Peyer's patch (tissue), 4 donors: ENCODE measurements around the gene SWAP70.

Source experiments
- POLR2A ChIP-seq, 2 donors: fragments of 450-650 bp; IDR thresholded peaks; one replicate each; pipeline ENCODE4 v1.5.1; 2017; ENCODE audit warnings: antibody characterized with exemption in 2 of 2, mild to moderate bottlenecking in 2 of 2, moderate library complexity in 2 of 2
- TF ChIP-seq, protein P1 (sequence below), 6 experiments: fragments of 450-650 bp in 4 of 6; fragments of 200-600 bp in 2 of 6; sonication (generic) in 1 of 6; IDR thresholded peaks; one replicate each; pipeline ENCODE4 v1.5.1; 2017 to 2019; ENCODE audit warnings: antibody characterized with exemption in 6 of 6, mild to moderate bottlenecking in 3 of 6, moderate library complexity in 1 of 6

DNA sequence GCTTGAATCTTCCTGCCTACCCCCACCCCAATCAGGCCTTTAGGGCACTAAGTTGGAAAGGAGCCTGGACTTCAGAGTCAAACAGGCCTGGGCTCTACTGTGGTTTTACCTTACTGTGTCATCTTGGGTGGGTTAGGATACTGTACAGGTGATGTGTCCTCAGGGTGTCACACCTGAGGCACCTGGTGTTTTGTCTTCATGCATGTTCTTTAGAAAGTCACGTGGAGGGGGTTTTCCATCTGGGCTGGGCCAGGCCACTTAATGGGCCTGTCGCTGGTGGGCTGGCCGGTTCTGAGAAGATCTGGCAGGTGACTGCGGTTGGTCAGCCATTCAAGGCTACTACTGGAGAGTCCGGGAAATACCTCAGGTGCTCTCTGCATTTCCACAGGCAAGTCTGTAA is 92.6 kb downstream of the SWAP70 start:
- TF ChIP-seq POLR2A (IDR thresholded peaks at IDR 0.05): no peak
- TF ChIP-seq, protein P1, sequence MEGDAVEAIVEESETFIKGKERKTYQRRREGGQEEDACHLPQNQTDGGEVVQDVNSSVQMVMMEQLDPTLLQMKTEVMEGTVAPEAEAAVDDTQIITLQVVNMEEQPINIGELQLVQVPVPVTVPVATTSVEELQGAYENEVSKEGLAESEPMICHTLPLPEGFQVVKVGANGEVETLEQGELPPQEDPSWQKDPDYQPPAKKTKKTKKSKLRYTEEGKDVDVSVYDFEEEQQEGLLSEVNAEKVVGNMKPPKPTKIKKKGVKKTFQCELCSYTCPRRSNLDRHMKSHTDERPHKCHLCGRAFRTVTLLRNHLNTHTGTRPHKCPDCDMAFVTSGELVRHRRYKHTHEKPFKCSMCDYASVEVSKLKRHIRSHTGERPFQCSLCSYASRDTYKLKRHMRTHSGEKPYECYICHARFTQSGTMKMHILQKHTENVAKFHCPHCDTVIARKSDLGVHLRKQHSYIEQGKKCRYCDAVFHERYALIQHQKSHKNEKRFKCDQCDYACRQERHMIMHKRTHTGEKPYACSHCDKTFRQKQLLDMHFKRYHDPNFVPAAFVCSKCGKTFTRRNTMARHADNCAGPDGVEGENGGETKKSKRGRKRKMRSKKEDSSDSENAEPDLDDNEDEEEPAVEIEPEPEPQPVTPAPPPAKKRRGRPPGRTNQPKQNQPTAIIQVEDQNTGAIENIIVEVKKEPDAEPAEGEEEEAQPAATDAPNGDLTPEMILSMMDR (IDR thresholded peaks at IDR 0.05): no peak
